ENCODE data around the gene MAPKAP1.

Gene MAPKAP1

GRCh38 chr9:125467116-125467740 lies 239.8 kb downstream of the MAPKAP1 start:
- TF ChIP-seq CTCF (conservative IDR thresholded peaks at IDR 0.05): no peak
- no peak for TF ChIP-seq ZFX (IDR thresholded peaks at IDR 0.05)
- H3K27ac ChIP-seq: no peak overlapping the region

GRCh38 chr9:125466411-125466810 lies 240.6 kb downstream of the MAPKAP1 start:
- no peak overlapping the region for H3K27ac ChIP-seq
- TF ChIP-seq ZFX (IDR thresholded peaks at IDR 0.05): no peak
- TF ChIP-seq CTCF (conservative IDR thresholded peaks at IDR 0.05): no peak

- no peak overlapping the region for H3K27ac ChIP-seq
- TF ChIP-seq ZFX (IDR thresholded peaks at IDR 0.05) (no peak), CTCF (conservative IDR thresholded peaks at IDR 0.05) (no peak)
Measured at GRCh38 chr9:125464591-125465385, 242.2 kb downstream of the MAPKAP1 start.

- H3K27ac ChIP-seq: no peak overlapping the region
- TF ChIP-seq ZFX (IDR thresholded peaks at IDR 0.05) (no peak), CTCF (conservative IDR thresholded peaks at IDR 0.05) (no peak)
Measured at GRCh38 chr9:125463926-125464325, 243.1 kb downstream of the MAPKAP1 start.

GRCh38 chr9:125462861-125463291 lies 244.1 kb downstream of the MAPKAP1 start:
- H3K27ac ChIP-seq: no peak overlapping the region
- TF ChIP-seq CTCF (conservative IDR thresholded peaks at IDR 0.05): no peak
- no peak for TF ChIP-seq ZFX (IDR thresholded peaks at IDR 0.05)

GRCh38 chr9:125461636-125462190 lies 245.3 kb downstream of the MAPKAP1 start:
- no peak overlapping the region for H3K27ac ChIP-seq
- TF ChIP-seq ZFX (IDR thresholded peaks at IDR 0.05): no peak
- TF ChIP-seq CTCF (conservative IDR thresholded peaks at IDR 0.05): no peak

Data from C4-2B (cell line).